WTC11 (cell line): Measurements from ENCODE around the gene SAMD10. TPM values are rescaled to one million over a fixed set of nuclear protein-coding genes. Genes with fewer than 3 reads are reported as not detected.

Source experiments
- ATAC-seq: fragments of 200-7000 bp; cut with Tn5 transposase; 2 replicates; pipeline ENCODE4 v1.10.0; 2021; ENCODE audit warnings: mild to moderate bottlenecking, moderate library complexity
- CTCF ChIA-PET: fragments of 300-600 bp; sonication (Branson Sonifier 250); formaldehyde crosslinking; loops from one replicate; lab custom pipeline; 2021; ENCODE audit warnings: antibody characterized with exemption; lab: Charles Lee
- POLR2A ChIA-PET: fragments of 350-600 bp; sonication (Branson Sonifier 250); formaldehyde crosslinking; loops from one replicate; lab custom pipeline; 2021; ENCODE audit warnings: antibody characterized with exemption; lab: Charles Lee
- DNase-seq: peaks from one replicate; pipeline ENCODE4 v3.0.0; 2021; ENCODE audit warnings: low spot score
- H3K27ac Mint-ChIP-seq: 2 replicates; pipeline ENCODE4 v1.8.0; 2021; ENCODE audit warnings: mixed read lengths
- H3K27me3 Mint-ChIP-seq: 2 replicates; pipeline ENCODE4 v1.8.0; 2021; ENCODE audit warnings: low read depth, mild to moderate bottlenecking, moderate library complexity, mixed read lengths
- H3K36me3 Mint-ChIP-seq: 2 replicates; pipeline ENCODE4 v1.8.0; 2021; ENCODE audit warnings: mixed read lengths
- H3K4me1 Mint-ChIP-seq: 2 replicates; pipeline ENCODE4 v1.8.0; 2022; ENCODE audit warnings: mixed read lengths
- H3K4me3 Mint-ChIP-seq: 2 replicates; pipeline ENCODE4 v1.8.0; 2021; ENCODE audit warnings: mild to moderate bottlenecking, moderate library complexity, mixed read lengths
- H3K9me3 Mint-ChIP-seq: 2 replicates; pipeline ENCODE4 v1.8.0; 2021; ENCODE audit warnings: mixed read lengths
- ATF1 ChIP-seq: sonication (generic); formaldehyde crosslinking; IDR thresholded peaks from 2 replicates; pipeline ENCODE4 v1.8.1; 2023; ENCODE audit warnings: mild to moderate bottlenecking, moderate library complexity, missing genetic modification reagents
- CBFB ChIP-seq: sonication (generic); formaldehyde crosslinking; IDR thresholded peaks from 2 replicates; pipeline ENCODE4 v1.8.1; 2022; ENCODE audit warnings: mild to moderate bottlenecking, low read depth, missing genetic modification reagents
- EMX1 ChIP-seq: fragments of 250-450 bp; sonication (Bioruptor Pico); IDR thresholded peaks from 2 replicates; pipeline ENCODE4 v1.8.0; 2021; ENCODE audit warnings: mild to moderate bottlenecking
- GTF2I ChIP-seq: fragments of 250-450 bp; sonication (Bioruptor Pico); conservative IDR thresholded peaks from 2 replicates; pipeline ENCODE4 v1.4.0; 2021; ENCODE audit warnings: mild to moderate bottlenecking
- IRF2 ChIP-seq: sonication (generic); formaldehyde crosslinking; IDR thresholded peaks from 2 replicates; pipeline ENCODE4 v1.8.0; 2022; ENCODE audit warnings: low read depth, missing genetic modification reagents, borderline replicate concordance
- JAZF1 ChIP-seq: fragments of 250-450 bp; sonication (Bioruptor Pico); IDR thresholded peaks from 2 replicates; pipeline ENCODE4 v1.9.0; 2021; ENCODE audit warnings: moderate library complexity, mild to moderate bottlenecking, inconsistent platforms
- MLX ChIP-seq: sonication (generic); formaldehyde crosslinking; IDR thresholded peaks from 2 replicates; pipeline ENCODE4 v1.8.1; 2023; ENCODE audit warnings: mild to moderate bottlenecking, missing genetic modification reagents, moderate library complexity
- NFATC4 ChIP-seq: fragments of 250-450 bp; sonication (Bioruptor Pico); IDR thresholded peaks from 2 replicates; pipeline ENCODE4 v1.9.0; 2021; ENCODE audit warnings: mild to moderate bottlenecking
- NR1H2 ChIP-seq: sonication (generic); formaldehyde crosslinking; IDR thresholded peaks from 2 replicates; pipeline ENCODE4 v1.9.0; 2021; ENCODE audit warnings: mild to moderate bottlenecking, moderate library complexity, missing genetic modification reagents
- NR2C2 ChIP-seq: sonication (generic); formaldehyde crosslinking; IDR thresholded peaks from 2 replicates; pipeline ENCODE4 v1.8.0; 2022; ENCODE audit warnings: mild to moderate bottlenecking, missing genetic modification reagents
- NR3C1 ChIP-seq: sonication (generic); formaldehyde crosslinking; conservative IDR thresholded peaks from 2 replicates; pipeline ENCODE4 v1.8.1; 2023; ENCODE audit warnings: low read depth, mild to moderate bottlenecking, missing genetic modification reagents
- STAT6 ChIP-seq: sonication (generic); formaldehyde crosslinking; conservative IDR thresholded peaks from 2 replicates; pipeline ENCODE4 v1.8.1; 2023; ENCODE audit warnings: mild to moderate bottlenecking, low read depth, missing genetic modification reagents, moderate library complexity
- ZBTB21 ChIP-seq: sonication (generic); formaldehyde crosslinking; IDR thresholded peaks from 2 replicates; pipeline ENCODE4 v1.8.1; 2023; ENCODE audit warnings: mild to moderate bottlenecking, missing genetic modification reagents, borderline replicate concordance
- ZNF232 ChIP-seq: sonication (generic); formaldehyde crosslinking; IDR thresholded peaks from 2 replicates; pipeline ENCODE4 v1.8.0; 2022; ENCODE audit warnings: mild to moderate bottlenecking, missing genetic modification reagents
- ZNF263 ChIP-seq: sonication (generic); formaldehyde crosslinking; IDR thresholded peaks from 2 replicates; pipeline ENCODE4 v1.8.1; 2022; ENCODE audit warnings: low read depth, mild to moderate bottlenecking, moderate library complexity, missing genetic modification reagents
- ZNF425 ChIP-seq: fragments of 250-450 bp; sonication (Bioruptor Pico); conservative IDR thresholded peaks from 2 replicates; pipeline ENCODE4 v1.9.0; 2021; ENCODE audit warnings: mild to moderate bottlenecking
- total RNA-seq: library from RNA; stranded (reverse); gene quantifications from 3 replicates; pipeline ENCODE4 v1.2.3, GENCODE V29; 2021
- TF ChIP-seq, protein P1 (sequence below): sonication (generic); formaldehyde crosslinking; IDR thresholded peaks from 2 replicates; pipeline ENCODE4 v1.8.1; 2022; ENCODE audit warnings: mild to moderate bottlenecking, missing genetic modification reagents, moderate library complexity, borderline replicate concordance
- TF ChIP-seq, protein P2 (sequence below): sonication (generic); formaldehyde crosslinking; IDR thresholded peaks from 2 replicates; pipeline ENCODE4 v1.8.0; 2022; ENCODE audit warnings: mild to moderate bottlenecking, missing genetic modification reagents
- TF ChIP-seq, protein P3 (sequence below): sonication (generic); formaldehyde crosslinking; IDR thresholded peaks from 2 replicates; pipeline ENCODE4 v1.8.0; 2022; ENCODE audit warnings: mild to moderate bottlenecking, missing genetic modification reagents
- TF ChIP-seq, protein P4 (sequence below): sonication (generic); formaldehyde crosslinking; IDR thresholded peaks from 2 replicates; pipeline ENCODE4 v1.8.1; 2023; ENCODE audit warnings: mild to moderate bottlenecking, missing genetic modification reagents

Gene SAMD10
- total RNA-seq, 1 experiment from 2014 or later, result 6.2 TPM

DNA sequence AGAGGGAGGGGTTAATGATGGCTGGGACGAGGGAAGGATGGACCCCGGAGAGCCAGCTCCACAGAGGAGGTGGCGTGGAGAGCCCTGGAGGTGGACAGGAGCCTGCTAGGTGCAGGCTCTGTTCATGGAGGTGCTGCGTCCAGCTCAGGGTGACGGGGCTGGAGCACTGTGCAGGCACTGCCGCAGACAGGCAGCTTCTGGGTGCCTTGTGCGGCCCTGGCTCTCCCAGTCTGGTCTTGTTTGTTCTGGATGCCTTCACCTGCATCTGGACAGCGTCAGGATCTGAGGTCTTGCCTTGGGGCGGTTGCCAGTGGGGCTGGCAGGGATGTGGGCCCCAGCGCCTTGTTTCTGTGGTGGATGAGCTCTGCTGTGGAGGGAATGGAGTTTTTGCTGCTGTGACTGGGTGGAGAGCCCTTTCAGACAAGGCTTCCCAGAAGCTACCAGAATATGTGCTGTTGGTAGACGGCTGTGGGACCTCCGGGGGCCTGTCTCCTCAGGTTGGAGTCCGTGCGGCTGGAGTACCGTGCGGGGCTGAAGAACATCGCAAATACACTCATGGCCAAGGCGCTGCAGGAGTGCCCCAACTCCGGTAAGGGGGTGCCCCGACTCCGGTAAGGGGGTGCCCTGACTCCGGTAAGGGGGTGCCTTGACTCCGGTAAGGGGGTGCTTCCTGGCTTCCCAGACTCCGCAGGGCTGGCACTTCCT lies 48.7 kb upstream of the SAMD10 start (continued):
- TF ChIP-seq, protein P1, sequence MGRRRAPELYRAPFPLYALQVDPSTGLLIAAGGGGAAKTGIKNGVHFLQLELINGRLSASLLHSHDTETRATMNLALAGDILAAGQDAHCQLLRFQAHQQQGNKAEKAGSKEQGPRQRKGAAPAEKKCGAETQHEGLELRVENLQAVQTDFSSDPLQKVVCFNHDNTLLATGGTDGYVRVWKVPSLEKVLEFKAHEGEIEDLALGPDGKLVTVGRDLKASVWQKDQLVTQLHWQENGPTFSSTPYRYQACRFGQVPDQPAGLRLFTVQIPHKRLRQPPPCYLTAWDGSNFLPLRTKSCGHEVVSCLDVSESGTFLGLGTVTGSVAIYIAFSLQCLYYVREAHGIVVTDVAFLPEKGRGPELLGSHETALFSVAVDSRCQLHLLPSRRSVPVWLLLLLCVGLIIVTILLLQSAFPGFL (CRISPR knock-in tag), result no peak
- TF ChIP-seq STAT6 (CRISPR knock-in tag) (no peak), ATF1 (no peak), NR1H2 (no peak)
- TF ChIP-seq, protein P2, sequence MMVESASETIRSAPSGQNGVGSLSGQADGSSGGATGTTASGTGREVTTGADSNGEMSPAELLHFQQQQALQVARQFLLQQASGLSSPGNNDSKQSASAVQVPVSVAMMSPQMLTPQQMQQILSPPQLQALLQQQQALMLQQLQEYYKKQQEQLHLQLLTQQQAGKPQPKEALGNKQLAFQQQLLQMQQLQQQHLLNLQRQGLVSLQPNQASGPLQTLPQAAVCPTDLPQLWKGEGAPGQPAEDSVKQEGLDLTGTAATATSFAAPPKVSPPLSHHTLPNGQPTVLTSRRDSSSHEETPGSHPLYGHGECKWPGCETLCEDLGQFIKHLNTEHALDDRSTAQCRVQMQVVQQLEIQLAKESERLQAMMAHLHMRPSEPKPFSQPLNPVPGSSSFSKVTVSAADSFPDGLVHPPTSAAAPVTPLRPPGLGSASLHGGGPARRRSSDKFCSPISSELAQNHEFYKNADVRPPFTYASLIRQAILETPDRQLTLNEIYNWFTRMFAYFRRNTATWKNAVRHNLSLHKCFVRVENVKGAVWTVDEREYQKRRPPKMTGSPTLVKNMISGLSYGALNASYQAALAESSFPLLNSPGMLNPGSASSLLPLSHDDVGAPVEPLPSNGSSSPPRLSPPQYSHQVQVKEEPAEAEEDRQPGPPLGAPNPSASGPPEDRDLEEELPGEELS (CRISPR knock-in tag), result no peak

- H3K9me3 Mint-ChIP-seq, result no peaks in the 10 kb centered on the region
- H3K4me1 Mint-ChIP-seq, result no peaks in the 10 kb centered on the region
- ATAC-seq, result no peak
- peaks cover 66% of the 10 kb centered on the region for H3K36me3 Mint-ChIP-seq
- CTCF ChIA-PET, result interaction anchor here (3.0 kb wide), 1 partner anchor 45 kb away, joined by 11 read pairs; the partner anchor contains the start of gene PRPF6
- no peak overlapping the region for H3K4me3 Mint-ChIP-seq
- TF ChIP-seq ZNF263 (CRISPR knock-in tag), result no peak
- TF ChIP-seq JAZF1, result no peak
- TF ChIP-seq NR2C2, result no peak
- TF ChIP-seq ZBTB21, result no peak
- H3K27ac Mint-ChIP-seq, result no peak overlapping the region
- no peaks in the 10 kb centered on the region for H3K27me3 Mint-ChIP-seq
- POLR2A ChIA-PET, result no interaction called here
- no peak for DNase-seq
These were observed 46.5 kb upstream of the SAMD10 start for GRCh38 chr20:64025826-64026412.

- peaks cover 62% of the 10 kb centered on the region for H3K36me3 Mint-ChIP-seq
- no peaks in the 10 kb centered on the region for H3K9me3 Mint-ChIP-seq
- no peak for ATAC-seq
- POLR2A ChIA-PET, result no interaction called here
- DNase-seq, result no peak
- no peaks in the 10 kb centered on the region for H3K27me3 Mint-ChIP-seq
- no peak overlapping the region for H3K27ac Mint-ChIP-seq
- H3K4me1 Mint-ChIP-seq, result no peaks in the 10 kb centered on the region
- no peak overlapping the region for H3K4me3 Mint-ChIP-seq
- CTCF ChIA-PET, result interaction anchor here (0.5 kb wide), 1 partner anchor 76 kb away, joined by 3 read pairs; no protein-coding TSS in a partner anchor
- TF ChIP-seq NR3C1 (CRISPR knock-in tag) (no peak), CBFB (CRISPR knock-in tag) (no peak), EMX1 (no peak), GTF2I (CRISPR knock-in tag) (no peak), ZNF232 (CRISPR knock-in tag) (no peak), ZNF425 (CRISPR knock-in tag) (no peak), NFATC4 (CRISPR knock-in tag) (no peak), MLX (no peak), NR2C2 (no peak), IRF2 (CRISPR knock-in tag) (no peak)
- TF ChIP-seq, protein P3, sequence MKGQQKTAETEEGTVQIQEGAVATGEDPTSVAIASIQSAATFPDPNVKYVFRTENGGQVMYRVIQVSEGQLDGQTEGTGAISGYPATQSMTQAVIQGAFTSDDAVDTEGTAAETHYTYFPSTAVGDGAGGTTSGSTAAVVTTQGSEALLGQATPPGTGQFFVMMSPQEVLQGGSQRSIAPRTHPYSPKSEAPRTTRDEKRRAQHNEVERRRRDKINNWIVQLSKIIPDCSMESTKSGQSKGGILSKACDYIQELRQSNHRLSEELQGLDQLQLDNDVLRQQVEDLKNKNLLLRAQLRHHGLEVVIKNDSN, result no peak
- TF ChIP-seq, protein P4, sequence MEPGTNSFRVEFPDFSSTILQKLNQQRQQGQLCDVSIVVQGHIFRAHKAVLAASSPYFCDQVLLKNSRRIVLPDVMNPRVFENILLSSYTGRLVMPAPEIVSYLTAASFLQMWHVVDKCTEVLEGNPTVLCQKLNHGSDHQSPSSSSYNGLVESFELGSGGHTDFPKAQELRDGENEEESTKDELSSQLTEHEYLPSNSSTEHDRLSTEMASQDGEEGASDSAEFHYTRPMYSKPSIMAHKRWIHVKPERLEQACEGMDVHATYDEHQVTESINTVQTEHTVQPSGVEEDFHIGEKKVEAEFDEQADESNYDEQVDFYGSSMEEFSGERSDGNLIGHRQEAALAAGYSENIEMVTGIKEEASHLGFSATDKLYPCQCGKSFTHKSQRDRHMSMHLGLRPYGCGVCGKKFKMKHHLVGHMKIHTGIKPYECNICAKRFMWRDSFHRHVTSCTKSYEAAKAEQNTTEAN (CRISPR knock-in tag), result no peak
These were observed 45.8 kb upstream of the SAMD10 start for GRCh38 chr20:64025101-64025825.
